OCI-LY3 (cell line): ENCODE results near the gene DOCK2.

Experiments used
- H2AFZ ChIP-seq: fragments of 200-600, 300-600 bp; shearing (Covaris generic); 2 replicates; pipeline ENCODE4 v1.6.0; 2014; ENCODE audit warnings: antibody characterized with exemption, low read depth, low read length
- H3K27ac ChIP-seq: fragments of 200-600, 300-600 bp; sonication (generic); 2 replicates; pipeline ENCODE4 v1.5.1; 2014; ENCODE audit warnings: mild to moderate bottlenecking, low read length, moderate library complexity, mixed read lengths
- H3K27me3 ChIP-seq: fragments of 200-600, 300-600 bp; sonication (generic); 2 replicates; pipeline ENCODE4 v1.6.1; 2014; ENCODE audit warnings: low read depth, low read length, mixed read lengths
- H3K36me3 ChIP-seq: fragments of 200-600, 300-600 bp; sonication (generic); replicated peaks from 2 replicates; pipeline ENCODE3; 2014; ENCODE audit warnings: low read depth, low read length, mixed read lengths
- H3K4me1 ChIP-seq: fragments of 300-600, 200-600 bp; sonication (generic); 2 replicates; pipeline ENCODE4 v1.6.1; 2014; ENCODE audit warnings: low read length, mixed read lengths
- H3K4me2 ChIP-seq: fragments of 200-600, 300-600 bp; sonication (generic); 2 replicates; pipeline ENCODE4 v1.6.1; 2014; ENCODE audit warnings: low read length, mixed read lengths
- H3K4me3 ChIP-seq: fragments of 300-600, 200-600 bp; sonication (generic); 2 replicates; pipeline ENCODE4 v1.5.1; 2014; ENCODE audit warnings: antibody characterized with exemption, mild to moderate bottlenecking, low read length, moderate library complexity
- H3K79me2 ChIP-seq: fragments of 300-600, 200-600 bp; shearing (Covaris generic); 2 replicates; pipeline ENCODE4 v1.6.1; 2014; ENCODE audit warnings: mild to moderate bottlenecking, low read length, mixed read lengths
- H3K9ac ChIP-seq: fragments of 300-600, 200-600 bp; shearing (Covaris generic); 2 replicates; pipeline ENCODE4 v1.6.0; 2014; ENCODE audit warnings: mild to moderate bottlenecking, low read length, moderate library complexity
- H3K9me3 ChIP-seq: fragments of 200-600, 300-600 bp; shearing (Covaris generic); 2 replicates; pipeline ENCODE4 v1.6.1; 2014; ENCODE audit warnings: low read length, mixed read lengths; ENCODE audit not compliant: insufficient read depth
- H4K20me1 ChIP-seq: fragments of 200-600, 300-600 bp; sonication (generic); 2 replicates; pipeline ENCODE4 v1.6.1; 2016; ENCODE audit warnings: low read length, mixed read lengths; ENCODE audit not compliant: insufficient read depth
- CTCF ChIP-seq: fragments of 200-600, 300-600 bp; sonication (generic); IDR thresholded peaks from 2 replicates; pipeline ENCODE4 v1.5.1; 2014; ENCODE audit warnings: antibody characterized with exemption, low read length, low read depth
- EZH2phosphoT487 ChIP-seq: fragments of 200-600 bp; shearing (Covaris generic); IDR thresholded peaks from 2 replicates; pipeline ENCODE4 v1.6.1; 2018; ENCODE audit warnings: antibody characterized with exemption, mixed run types, low read depth

DOCK2 gene

GRCh38 chr5:169798906-169799660 lies 162.0 kb downstream of the DOCK2 start:
- Histone ChIP-seq H3K27me3 (no peaks in the 10 kb centered on the region), H3K4me3 (no peak overlapping the region), H3K9ac (no peak overlapping the region), H3K4me2 (no peak overlapping the region), H2AFZ (no peak overlapping the region), H3K27ac (no peak overlapping the region), H3K79me2 (no peaks in the 10 kb centered on the region), H3K4me1 (peaks cover 3% of the 10 kb centered on the region), H3K36me3 (peaks cover 38% of the 10 kb centered on the region), H4K20me1 (no peaks in the 10 kb centered on the region), H3K9me3 (no peaks in the 10 kb centered on the region)
- TF ChIP-seq EZH2phosphoT487, result no peak
- TF ChIP-seq CTCF, result no peak

- H3K36me3 ChIP-seq, result peaks cover 35% of the 10 kb centered on the region
These were observed 164.3 kb downstream of the DOCK2 start for GRCh38 chr5:169801324-169801777.

GRCh38 chr5:169801781-169802180 lies 164.7 kb downstream of the DOCK2 start:
- TF ChIP-seq CTCF, result no peak
- no peak for TF ChIP-seq EZH2phosphoT487
- H3K27me3 ChIP-seq, result no peaks in the 10 kb centered on the region
- H3K9ac ChIP-seq, result no peak overlapping the region
- no peaks in the 10 kb centered on the region for H4K20me1 ChIP-seq
- H2AFZ ChIP-seq, result no peak overlapping the region
- no peak overlapping the region for H3K27ac ChIP-seq
- H3K4me1 ChIP-seq, result peaks cover 28% of the 10 kb centered on the region
- H3K79me2 ChIP-seq, result no peaks in the 10 kb centered on the region
- H3K4me3 ChIP-seq, result no peak overlapping the region
- no peak overlapping the region for H3K4me2 ChIP-seq
- H3K36me3 ChIP-seq, result peaks cover 35% of the 10 kb centered on the region
- no peaks in the 10 kb centered on the region for H3K9me3 ChIP-seq

More at GRCh38 chr5:169801324-169801777, 164.3 kb downstream of the DOCK2 start:
- no peak overlapping the region for H3K4me2 ChIP-seq
- no peak overlapping the region for H2AFZ ChIP-seq
- H3K4me1 ChIP-seq, result peaks cover 25% of the 10 kb centered on the region
- no peaks in the 10 kb centered on the region for H3K27me3 ChIP-seq
- H3K79me2 ChIP-seq, result no peaks in the 10 kb centered on the region
- no peak overlapping the region for H3K27ac ChIP-seq
- no peaks in the 10 kb centered on the region for H3K9me3 ChIP-seq
- H3K4me3 ChIP-seq, result no peak overlapping the region
- H4K20me1 ChIP-seq, result no peaks in the 10 kb centered on the region
- TF ChIP-seq CTCF (no peak), EZH2phosphoT487 (no peak)
- H3K9ac ChIP-seq, result no peak overlapping the region

GRCh38 chr5:169803077-169803981 lies 166.3 kb downstream of the DOCK2 start:
- peaks cover 4% of the 10 kb centered on the region; the same call in 1 of the 2 replicates for H4K20me1 ChIP-seq
- H3K4me1 ChIP-seq, result peaks cover 34% of the 10 kb centered on the region
- no peaks in the 10 kb centered on the region for H3K79me2 ChIP-seq
- H3K9ac ChIP-seq, result no peak overlapping the region
- no peaks in the 10 kb centered on the region for H3K9me3 ChIP-seq
- H2AFZ ChIP-seq, result no peak overlapping the region
- peaks cover 39% of the 10 kb centered on the region for H3K36me3 ChIP-seq
- no peak for TF ChIP-seq CTCF
- TF ChIP-seq EZH2phosphoT487, result no peak
- H3K4me2 ChIP-seq, result no peak overlapping the region
- no peak overlapping the region for H3K27ac ChIP-seq
- H3K27me3 ChIP-seq, result no peaks in the 10 kb centered on the region
- H3K4me3 ChIP-seq, result no peak overlapping the region
